H1 (cell line): Measurements from ENCODE around the gene SVOPL. TPM values are rescaled to one million over a fixed set of nuclear protein-coding genes. Genes with fewer than 3 reads are reported as not detected.
A peak's percentile ranks its signal among the peaks of the same experiment; 100 is the strongest.

Source experiments
- CTCF ChIA-PET: fragments of 300-600 bp; sonication (Branson Sonifier 250); formaldehyde crosslinking; loops from one replicate; lab custom pipeline; 2021; ENCODE audit not compliant: partially characterized antibody; lab: Charles Lee
- POLR2A ChIA-PET: fragments of 300-600 bp; sonication (Branson Sonifier 250); formaldehyde crosslinking; loops from one replicate; lab custom pipeline; 2021; ENCODE audit warnings: inconsistent platforms; ENCODE audit not compliant: partially characterized antibody; lab: Charles Lee
- DNase-seq, 2 experiments: peaks; one replicate each; pipeline versions ENCODE4 v3.0.0 to v3.0.0-alpha.2; 2010 to 2022; ENCODE audit warnings: low spot score in 2 of 2, low read depth in 1 of 2, mixed read lengths in 1 of 2
- FAIRE-seq: peaks from 2 replicates; lab custom pipeline; 2011; peaks lifted over from hg19 to GRCh38; lab: Jason Lieb, UNC
- H2AFZ ChIP-seq: 2 replicates; pipeline ENCODE4 v1.8.1; 2012; ENCODE audit warnings: low read length, inconsistent platforms
- H2AK5ac ChIP-seq: 2 replicates; pipeline ENCODE4 v1.6.1; 2013; ENCODE audit warnings: low read depth, low read length
- H2BK120ac ChIP-seq: replicated peaks from 2 replicates; pipeline ENCODE3; 2013; ENCODE audit warnings: low read depth, low read length, inconsistent platforms
- H2BK12ac ChIP-seq: 2 replicates; pipeline ENCODE4 v1.6.1; 2013; ENCODE audit warnings: low read depth, low read length
- H2BK15ac ChIP-seq: 2 replicates; pipeline ENCODE4 v1.6.1; 2013; ENCODE audit warnings: low read length
- H2BK20ac ChIP-seq: 2 replicates; pipeline ENCODE4 v1.6.1; 2013; ENCODE audit warnings: low read length
- H2BK5ac ChIP-seq: 2 replicates; pipeline ENCODE4 v1.6.1; 2013; ENCODE audit warnings: low read depth, low read length
- H3K14ac ChIP-seq: 2 replicates; pipeline ENCODE4 v1.6.1; 2013; ENCODE audit warnings: inconsistent platforms; ENCODE audit not compliant: insufficient read length
- H3K18ac ChIP-seq: 2 replicates; pipeline ENCODE4 v1.6.1; 2013; ENCODE audit warnings: low read length; ENCODE audit errors: extremely low read depth
- H3K23ac ChIP-seq: 2 replicates; pipeline ENCODE4 v1.6.1; 2013; ENCODE audit warnings: inconsistent platforms; ENCODE audit not compliant: insufficient read length
- H3K23me2 ChIP-seq: 2 replicates; pipeline ENCODE4 v1.6.1; 2013; ENCODE audit warnings: low read depth, low read length
- H3K27ac ChIP-seq: 2 replicates; pipeline ENCODE4 v1.6.1; 2011; ENCODE audit warnings: low read depth, low read length, inconsistent platforms
- H3K27me3 ChIP-seq, 4 experiments: replicated peaks in 1 of 4; 1 replicate in 1 of 4; 2 replicates in 3 of 4; pipeline versions ENCODE4 v1.6.1 to v1.8.1; 2011 to 2013; ENCODE audit warnings: low read length in 3 of 4, mild to moderate bottlenecking in 3 of 4, inconsistent platforms in 2 of 4, mixed read lengths in 2 of 4, moderate library complexity in 1 of 4; ENCODE audit not compliant: control insufficient read depth in 3 of 4, insufficient read depth in 3 of 4; ENCODE audit errors: extremely low read depth in 1 of 4
- H3K36me3 ChIP-seq, 4 experiments: 2 replicates each; pipeline versions ENCODE4 v1.6.1 to v1.8.1; 2011 to 2013; ENCODE audit warnings: mild to moderate bottlenecking in 4 of 4, low read length in 3 of 4, moderate library complexity in 2 of 4, control low read depth in 1 of 4, inconsistent platforms in 1 of 4; ENCODE audit not compliant: insufficient read depth in 4 of 4, control insufficient read depth in 2 of 4
- H3K4ac ChIP-seq: replicated peaks from 2 replicates; pipeline ENCODE3; 2013; ENCODE audit warnings: low read length, low read depth, mixed read lengths, inconsistent platforms; ENCODE audit not compliant: insufficient read length
- H3K4me1 ChIP-seq, 4 experiments: replicated peaks in 1 of 4; 1 replicate in 1 of 4; 2 replicates in 3 of 4; pipeline versions ENCODE4 v1.6.1 to v1.8.1; 2011 to 2013; ENCODE audit warnings: low read length in 3 of 4, inconsistent platforms in 2 of 4, mixed read lengths in 1 of 4; ENCODE audit not compliant: insufficient read depth in 4 of 4, control insufficient read depth in 3 of 4
- H3K4me2 ChIP-seq, 2 experiments: 2 replicates each; pipeline versions ENCODE4 v1.6.1 to v1.8.1; 2011 to 2013; ENCODE audit warnings: low read depth in 2 of 2, low read length in 2 of 2, control low read depth in 1 of 2, inconsistent platforms in 1 of 2, mild to moderate bottlenecking in 1 of 2; ENCODE audit not compliant: insufficient read depth in 1 of 2
- H3K4me3 ChIP-seq, 4 experiments: fragments of 200-600, 300-600 bp in 1 of 4; sonication (generic), shearing (Covaris generic), sonication (Bioruptor Twin) in 1 of 4; 2 replicates each; pipeline versions ENCODE4 v1.5.1 to v1.8.1; 2011 to 2016; ENCODE audit warnings: low read length in 4 of 4, low read depth in 3 of 4, control low read depth in 2 of 4, inconsistent platforms in 2 of 4, mild to moderate bottlenecking in 2 of 4, mixed read lengths in 1 of 4, moderate library complexity in 1 of 4; ENCODE audit not compliant: insufficient read depth in 2 of 4; ENCODE audit errors: extremely low read depth in 1 of 4
- H3K56ac ChIP-seq: replicated peaks from 2 replicates; pipeline ENCODE3; 2013; ENCODE audit warnings: low read depth, mild to moderate bottlenecking, mixed read lengths, low read length, inconsistent platforms; ENCODE audit not compliant: insufficient read length
- H3K79me1 ChIP-seq: 2 replicates; pipeline ENCODE4 v1.6.1; 2013; ENCODE audit warnings: low read depth, low read length, control low read depth
- H3K79me2 ChIP-seq, 2 experiments: 2 replicates each; pipeline versions ENCODE4 v1.6.1 to v1.8.1; 2012 to 2013; ENCODE audit warnings: low read length in 2 of 2, mild to moderate bottlenecking in 2 of 2, inconsistent platforms in 1 of 2; ENCODE audit not compliant: insufficient read depth in 2 of 2, control insufficient read depth in 1 of 2
- H3K9ac ChIP-seq, 4 experiments: replicated peaks in 1 of 4; 1 replicate in 1 of 4; 2 replicates in 3 of 4; pipeline versions ENCODE4 v1.6.1 to v1.8.1; 2011 to 2013; ENCODE audit warnings: low read depth in 3 of 4, low read length in 3 of 4, control low read depth in 2 of 4, mild to moderate bottlenecking in 2 of 4, moderate library complexity in 2 of 4, inconsistent platforms in 1 of 4; ENCODE audit errors: extremely low read depth in 1 of 4
- H3K9me3 ChIP-seq, 2 experiments: 2 replicates each; pipeline versions ENCODE4 v1.6.1 to v1.8.1; 2012 to 2013; ENCODE audit warnings: mild to moderate bottlenecking in 2 of 2, moderate library complexity in 2 of 2, control low read depth in 1 of 2, inconsistent platforms in 1 of 2, low read depth in 1 of 2, low read length in 1 of 2, mixed read lengths in 1 of 2; ENCODE audit not compliant: insufficient read depth in 2 of 2
- H4K20me1 ChIP-seq, 2 experiments: replicated peaks in 1 of 2; 2 replicates each; pipeline versions ENCODE3 to v1.8.1; 2011 to 2013; ENCODE audit warnings: inconsistent platforms in 2 of 2, low read length in 2 of 2, mild to moderate bottlenecking in 1 of 2; ENCODE audit not compliant: insufficient read depth in 2 of 2, control insufficient read depth in 1 of 2
- H4K5ac ChIP-seq: 2 replicates; pipeline ENCODE4 v1.6.1; 2013; ENCODE audit warnings: low read length, low read depth, mixed read lengths, inconsistent platforms; ENCODE audit not compliant: insufficient read length
- H4K8ac ChIP-seq: 2 replicates; pipeline ENCODE4 v1.8.0; 2013; ENCODE audit warnings: mild to moderate bottlenecking, moderate library complexity, low read length, inconsistent platforms; ENCODE audit not compliant: insufficient read depth; ENCODE audit errors: extremely low read depth
- H4K91ac ChIP-seq: replicated peaks from 2 replicates; pipeline ENCODE3; 2013; ENCODE audit warnings: low read length, mixed read lengths, inconsistent platforms; ENCODE audit not compliant: insufficient read length
- EGR1 ChIP-seq: IDR thresholded peaks from 2 replicates; pipeline ENCODE4 v1.6.1; 2011; ENCODE audit warnings: low read depth, low read length, borderline replicate concordance
- MAFK ChIP-seq: IDR thresholded peaks from 2 replicates; pipeline ENCODE4 v1.6.1; 2012; ENCODE audit warnings: low read depth, mild to moderate bottlenecking, improper control_type of control experiment, low read length
- NANOG ChIP-seq: IDR thresholded peaks from 2 replicates; pipeline ENCODE4 v1.6.1; 2011; ENCODE audit warnings: low read length, low read depth, mild to moderate bottlenecking, inconsistent platforms; ENCODE audit not compliant: insufficient read depth, poor library complexity, severe bottlenecking
- RBBP5 ChIP-seq: IDR thresholded peaks from 2 replicates; pipeline ENCODE4 v1.7.1; 2012; ENCODE audit warnings: low read depth, mild to moderate bottlenecking, inconsistent platforms, low read length, moderate library complexity, borderline replicate concordance
- ZNF274 ChIP-seq: IDR thresholded peaks from 2 replicates; pipeline ENCODE4 v1.7.0; 2012; ENCODE audit warnings: low read length, borderline replicate concordance; ENCODE audit errors: extremely low read depth
- WGBS, 2 experiments: shearing (Covaris generic) in 1 of 2; methylation state at CpG; one replicate each; pipeline versions ENCODE4 v1.1.6 to v1.1.7; 2013 to 2015; ENCODE audit warnings: low lambda C conversion rate in 2 of 2, mixed read lengths in 2 of 2, inconsistent platforms in 1 of 2, low coverage in 1 of 2, missing lambda C conversion rate in 1 of 2; ENCODE audit not compliant: insufficient replicate concordance in 2 of 2, insufficient coverage in 1 of 2, insufficient read length in 1 of 2; ENCODE audit errors: extremely low coverage in 1 of 2, missing lambda C conversion rate in 1 of 2; 5-methylcytosine and 5-hydroxymethylcytosine counted together
- polyA plus RNA-seq, 7 experiments: library from polyadenylated mRNA; depleted of rRNA in 3 of 7; stranded (reverse) in 5 of 7; unstranded in 2 of 7; fragments of >200 nt in 5 of 7; fragments of 200-250 nt in 2 of 7; gene quantifications; 1 replicate in 5 of 7; 2 replicates in 1 of 7; 4 replicates in 1 of 7; pipeline versions ENCODE4 v1.2.1 to v1.2.3, GENCODE V29; 2011 to 2013; ENCODE audit warnings: missing spikeins in 2 of 7, mixed read lengths in 2 of 7
- total RNA-seq: library from RNA; stranded (reverse); fragmentation: NEBNext Ultra II Directional; extraction: Animal tissue kit (Norgen Biotek cat#: 25700); gene quantifications from 2 replicates; pipeline ENCODE4 v1.2.1, GENCODE V29; 2021

The SVOPL gene
- total and polyA plus RNA-seq, 2 of the 8 experiments (the other 6 are each of a cell fraction or from before 2014, with no cell fraction given) = 1.1 to 1.4 TPM

DNA sequence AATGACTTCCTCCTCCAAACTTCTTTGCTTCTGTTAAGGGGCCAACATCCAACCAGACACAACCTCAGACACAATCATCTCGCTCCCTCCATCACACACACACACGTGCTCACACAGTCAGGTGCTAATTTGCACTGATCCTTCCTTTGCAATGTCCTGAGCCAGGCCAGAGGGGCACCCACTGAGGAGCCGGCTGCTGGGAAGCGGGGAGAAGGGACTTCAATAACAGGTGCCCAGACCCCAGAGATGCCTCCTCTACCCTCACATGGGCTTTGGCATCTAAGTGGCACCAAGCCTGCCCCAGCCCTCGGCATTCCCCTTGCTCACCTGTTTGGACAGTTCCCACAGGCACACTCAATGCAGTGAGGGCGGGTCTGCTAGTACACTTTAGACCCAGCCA, 34.2 kb upstream of the SVOPL start:
- H2AK5ac ChIP-seq = no peak overlapping the region
- DNase-seq = no peak
- 0 out of 2 replicates have a peak overlapping the region, but pooled peaks have one; percentile 37 for H2BK15ac ChIP-seq
- no peaks in the 10 kb centered on the region for H3K36me3 ChIP-seq
- H4K91ac ChIP-seq = peak overlapping the region; percentile 38
- H2BK12ac ChIP-seq = peak overlapping the region; percentile 44; the same call in 1 of the 2 replicates
- H2BK20ac ChIP-seq = no peak overlapping the region
- H3K4me2 ChIP-seq = no peak overlapping the region
- no peaks in the 10 kb centered on the region for H3K23me2 ChIP-seq
- peaks cover 0 to 4% of the 10 kb centered on the region in 2 experiments; a peak in 1 of 4 replicates for H3K9me3 ChIP-seq
- no peak overlapping the region for H3K27ac ChIP-seq
- H3K27me3 ChIP-seq = no peaks in the 10 kb centered on the region
- H3K4ac ChIP-seq = no peak overlapping the region
- no peak for TF ChIP-seq ZNF274
- no peak for TF ChIP-seq NANOG
- TF ChIP-seq MAFK = no peak
- TF ChIP-seq RBBP5 = no peak
- no peak for TF ChIP-seq EGR1
- no peak overlapping the region for H3K4me3 ChIP-seq
- H4K8ac ChIP-seq = no peak overlapping the region; the same call in 1 of the 2 replicates
- no peak overlapping the region for H2BK5ac ChIP-seq
- H3K18ac ChIP-seq = no peak overlapping the region
- no peaks in the 10 kb centered on the region for H3K79me1 ChIP-seq
- ChIA-PET POLR2A (interaction anchor here (0.6 kb wide), 1 partner anchor 254 kb away, joined by 3 read pairs; no protein-coding TSS in a partner anchor), CTCF (no interaction called here)
- no peak for FAIRE-seq
- no peak overlapping the region for H3K14ac ChIP-seq
- no peak overlapping the region for H3K56ac ChIP-seq
- H2AFZ ChIP-seq = no peak overlapping the region
- H2BK120ac ChIP-seq = no peak overlapping the region
- peaks cover 0 to 5% (median 0%) of the 10 kb centered on the region in 4 experiments; a peak in 2 of 7 replicates for H3K4me1 ChIP-seq
- H3K79me2 ChIP-seq = no peaks in the 10 kb centered on the region
- no peak overlapping the region for H3K23ac ChIP-seq
- no peak overlapping the region for H3K9ac ChIP-seq
- H4K5ac ChIP-seq = no peak overlapping the region
- 81% methylated on average over 6 of the region's 6 CpGs; no CpG with 5 or more reads in 1 of the 2 experiments for WGBS, 2 experiments
- H4K20me1 ChIP-seq = no peaks in the 10 kb centered on the region
